Endothelial cell (in vitro differentiated cells): ENCODE measurements around the gene CFAP99. TPM values are rescaled to one million over a fixed set of nuclear protein-coding genes. Genes with fewer than 3 reads are reported as not detected.
A peak's percentile ranks its signal among the peaks of the same experiment; 100 is the strongest.

Experiments used
- DNase-seq: peaks from one replicate; pipeline ENCODE4 v3.0.0; 2021; ENCODE audit warnings: low spot score
- H3K27ac Mint-ChIP-seq: one replicate; pipeline ENCODE4 v1.8.0; 2021; ENCODE audit warnings: mixed read lengths, inconsistent platforms; ENCODE audit not compliant: unreplicated experiment
- H3K27me3 Mint-ChIP-seq: one replicate; pipeline ENCODE4 v1.8.0; 2021; ENCODE audit warnings: mild to moderate bottlenecking, moderate library complexity, mixed read lengths, inconsistent platforms; ENCODE audit not compliant: unreplicated experiment
- H3K36me3 Mint-ChIP-seq: one replicate; pipeline ENCODE4 v1.8.0; 2021; ENCODE audit warnings: mild to moderate bottlenecking, low read depth, mixed read lengths, inconsistent platforms; ENCODE audit not compliant: unreplicated experiment
- H3K4me1 Mint-ChIP-seq: one replicate; pipeline ENCODE4 v1.8.0; 2021; ENCODE audit warnings: mild to moderate bottlenecking, mixed read lengths, inconsistent platforms; ENCODE audit not compliant: unreplicated experiment
- H3K4me3 Mint-ChIP-seq: one replicate; pipeline ENCODE4 v1.8.0; 2021; ENCODE audit warnings: mild to moderate bottlenecking, mixed read lengths, inconsistent platforms; ENCODE audit not compliant: unreplicated experiment
- H3K9me3 Mint-ChIP-seq: one replicate; pipeline ENCODE4 v1.8.0; 2021; ENCODE audit warnings: mixed read lengths, inconsistent platforms; ENCODE audit not compliant: unreplicated experiment
- total RNA-seq: library from RNA; stranded (reverse); fragmentation: NEBNext Ultra II Directional; extraction: Animal tissue kit (Norgen Biotek cat#: 25700); gene quantifications from one replicate; pipeline ENCODE4 v1.2.1, GENCODE V29; 2021; ENCODE audit not compliant: unreplicated experiment
- TF ChIP-seq, protein P1 (sequence below): fragments of 200-600 bp; sonication (generic); IDR thresholded peaks from one replicate; pipeline ENCODE4 v1.5.0; 2021; ENCODE audit warnings: antibody characterized with exemption; ENCODE audit not compliant: unreplicated experiment

CFAP99 gene
- total RNA-seq, 1 donor from 2014 or later = not detected

DNA sequence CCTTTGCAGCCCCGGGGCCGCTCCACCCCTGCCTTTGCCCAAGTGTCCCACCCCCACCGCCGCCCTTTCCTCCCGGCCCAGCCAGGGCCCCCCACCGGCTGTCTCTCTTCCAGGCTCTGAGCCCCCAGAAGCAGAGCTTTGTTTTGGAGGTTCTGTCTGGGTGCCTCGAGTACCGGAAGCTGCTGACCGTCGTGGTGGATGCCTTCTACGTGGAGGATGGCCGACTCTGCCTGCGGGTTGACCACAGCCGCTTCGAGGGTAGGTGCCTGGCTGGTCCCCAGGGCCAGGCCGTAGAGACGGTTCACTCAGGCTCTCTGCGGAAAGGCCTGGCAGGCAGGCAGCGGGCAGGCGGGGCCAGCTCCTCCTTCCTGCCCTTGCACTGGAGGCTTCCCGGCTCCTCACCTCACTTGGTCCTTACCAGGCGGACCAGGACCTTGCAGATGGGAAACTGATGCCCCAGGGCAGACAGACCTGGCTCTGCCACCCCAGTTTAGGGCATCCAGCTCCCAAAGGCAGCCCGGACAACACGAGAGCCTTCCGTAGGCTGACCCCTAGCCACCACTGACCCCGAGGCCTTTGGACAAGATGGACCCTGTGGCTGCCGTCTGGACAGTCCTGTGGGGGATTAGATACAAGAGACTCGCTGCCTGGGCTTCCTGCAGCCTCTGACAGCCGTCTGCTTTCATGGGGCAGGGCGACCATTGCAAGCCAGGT lies 18.2 kb downstream of the CFAP99 start:
- Mint-ChIP-seq H3K9me3 (no peaks in the 10 kb centered on the region), H3K27me3 (peaks cover 3% of the 10 kb centered on the region)
- TF ChIP-seq, protein P1, sequence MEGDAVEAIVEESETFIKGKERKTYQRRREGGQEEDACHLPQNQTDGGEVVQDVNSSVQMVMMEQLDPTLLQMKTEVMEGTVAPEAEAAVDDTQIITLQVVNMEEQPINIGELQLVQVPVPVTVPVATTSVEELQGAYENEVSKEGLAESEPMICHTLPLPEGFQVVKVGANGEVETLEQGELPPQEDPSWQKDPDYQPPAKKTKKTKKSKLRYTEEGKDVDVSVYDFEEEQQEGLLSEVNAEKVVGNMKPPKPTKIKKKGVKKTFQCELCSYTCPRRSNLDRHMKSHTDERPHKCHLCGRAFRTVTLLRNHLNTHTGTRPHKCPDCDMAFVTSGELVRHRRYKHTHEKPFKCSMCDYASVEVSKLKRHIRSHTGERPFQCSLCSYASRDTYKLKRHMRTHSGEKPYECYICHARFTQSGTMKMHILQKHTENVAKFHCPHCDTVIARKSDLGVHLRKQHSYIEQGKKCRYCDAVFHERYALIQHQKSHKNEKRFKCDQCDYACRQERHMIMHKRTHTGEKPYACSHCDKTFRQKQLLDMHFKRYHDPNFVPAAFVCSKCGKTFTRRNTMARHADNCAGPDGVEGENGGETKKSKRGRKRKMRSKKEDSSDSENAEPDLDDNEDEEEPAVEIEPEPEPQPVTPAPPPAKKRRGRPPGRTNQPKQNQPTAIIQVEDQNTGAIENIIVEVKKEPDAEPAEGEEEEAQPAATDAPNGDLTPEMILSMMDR = no peak

DNA sequence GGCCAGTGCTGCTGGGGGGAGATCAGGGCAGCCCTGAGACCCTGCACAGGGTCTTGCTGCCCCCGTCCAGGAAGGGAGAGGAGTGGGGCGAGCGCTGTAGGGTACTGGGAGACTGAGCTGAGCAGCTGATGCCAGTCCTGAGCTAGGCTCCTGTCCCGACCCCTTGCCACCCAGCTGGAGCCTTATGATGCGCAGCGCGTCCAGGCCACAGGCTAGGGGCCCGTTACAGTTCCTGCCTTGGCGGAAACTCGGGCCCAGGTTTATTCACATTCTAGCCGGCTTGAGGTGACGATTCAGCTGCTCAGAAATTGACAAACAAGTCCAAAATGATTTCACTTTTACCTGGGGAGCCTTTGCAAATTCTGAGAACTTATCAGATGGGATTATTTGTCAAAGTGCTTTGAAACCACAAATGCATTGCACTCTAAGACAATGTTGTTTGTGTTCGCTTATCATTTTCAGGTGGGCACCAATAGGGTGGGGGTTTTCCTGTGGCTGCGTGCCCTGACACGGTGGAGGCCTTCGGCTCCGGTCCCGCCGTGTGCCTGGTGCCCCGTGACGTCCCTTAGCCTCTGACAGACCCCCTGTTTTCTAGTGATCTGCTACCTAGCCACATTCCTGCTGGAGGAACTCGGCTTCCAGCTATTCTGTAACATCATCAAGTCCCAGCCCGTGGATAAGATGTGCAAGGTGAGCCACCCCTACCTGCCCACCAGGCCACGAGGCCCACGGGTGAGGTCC lies 18.9 kb downstream of the CFAP99 start:
- H3K4me3 Mint-ChIP-seq = no peak overlapping the region
- no peaks in the 10 kb centered on the region for H3K9me3 Mint-ChIP-seq
- H3K4me1 Mint-ChIP-seq = no peaks in the 10 kb centered on the region
- peaks cover 3% of the 10 kb centered on the region for H3K27me3 Mint-ChIP-seq
- no peaks in the 10 kb centered on the region for H3K36me3 Mint-ChIP-seq
- H3K27ac Mint-ChIP-seq = no peak overlapping the region
- DNase-seq = no peak
- TF ChIP-seq, protein P1 = no peak

More for the DNA sequence above, 18.2 kb downstream of the CFAP99 start:
- no peak for DNase-seq
- no peak overlapping the region for H3K4me3 Mint-ChIP-seq
- H3K27ac Mint-ChIP-seq = no peak overlapping the region
- H3K4me1 Mint-ChIP-seq = no peaks in the 10 kb centered on the region
- H3K36me3 Mint-ChIP-seq = no peaks in the 10 kb centered on the region

DNA sequence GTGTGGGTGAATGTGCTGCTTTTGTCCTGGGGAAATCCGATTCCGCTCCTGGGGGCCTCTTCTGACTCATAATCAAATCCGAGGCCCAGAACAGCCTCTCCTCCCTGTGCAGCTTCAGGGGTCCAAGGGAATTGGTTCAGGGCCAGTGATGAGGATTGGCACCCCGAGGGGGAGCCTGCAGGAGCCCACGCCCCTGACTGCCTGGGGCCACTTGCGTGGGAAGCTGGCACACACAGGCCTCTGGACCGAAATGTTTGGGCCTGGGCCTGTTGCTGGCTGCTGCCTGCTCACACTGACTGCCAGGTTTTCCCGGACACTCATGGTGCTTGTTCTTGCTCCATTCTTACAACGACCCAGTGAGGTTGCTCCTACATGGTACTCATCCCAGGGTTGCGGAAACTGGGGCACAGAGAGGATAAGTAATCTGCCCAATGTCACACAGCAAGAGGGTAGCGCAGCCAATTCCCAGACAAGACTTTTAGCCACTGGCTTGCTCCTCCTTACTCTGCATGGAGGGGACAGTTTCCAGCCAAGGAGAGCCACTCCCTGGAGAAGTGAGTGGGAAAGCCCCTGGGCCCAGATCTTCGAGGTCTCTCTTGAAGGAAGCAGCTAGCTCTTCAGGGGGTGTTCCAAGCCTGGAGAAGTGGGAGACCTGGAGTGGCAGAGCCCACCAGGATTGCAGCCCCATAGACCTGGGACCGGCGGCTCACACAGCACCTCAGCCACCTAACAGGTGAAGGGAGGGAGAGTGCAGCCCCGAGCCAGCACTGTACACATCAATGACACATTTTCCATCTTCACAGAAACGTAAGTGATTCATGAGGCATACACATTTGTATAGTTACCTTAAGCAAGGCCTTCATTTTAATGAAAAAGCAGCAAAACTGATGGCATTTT lies 20.3 kb downstream of the CFAP99 start:
- DNase-seq = no peak
- H3K4me3 Mint-ChIP-seq = no peak overlapping the region
- TF ChIP-seq, protein P1 = no peak
- H3K4me1 Mint-ChIP-seq = no peaks in the 10 kb centered on the region
- H3K9me3 Mint-ChIP-seq = no peaks in the 10 kb centered on the region
- no peak overlapping the region for H3K27ac Mint-ChIP-seq
- no peaks in the 10 kb centered on the region for H3K27me3 Mint-ChIP-seq
- H3K36me3 Mint-ChIP-seq = no peaks in the 10 kb centered on the region

DNA sequence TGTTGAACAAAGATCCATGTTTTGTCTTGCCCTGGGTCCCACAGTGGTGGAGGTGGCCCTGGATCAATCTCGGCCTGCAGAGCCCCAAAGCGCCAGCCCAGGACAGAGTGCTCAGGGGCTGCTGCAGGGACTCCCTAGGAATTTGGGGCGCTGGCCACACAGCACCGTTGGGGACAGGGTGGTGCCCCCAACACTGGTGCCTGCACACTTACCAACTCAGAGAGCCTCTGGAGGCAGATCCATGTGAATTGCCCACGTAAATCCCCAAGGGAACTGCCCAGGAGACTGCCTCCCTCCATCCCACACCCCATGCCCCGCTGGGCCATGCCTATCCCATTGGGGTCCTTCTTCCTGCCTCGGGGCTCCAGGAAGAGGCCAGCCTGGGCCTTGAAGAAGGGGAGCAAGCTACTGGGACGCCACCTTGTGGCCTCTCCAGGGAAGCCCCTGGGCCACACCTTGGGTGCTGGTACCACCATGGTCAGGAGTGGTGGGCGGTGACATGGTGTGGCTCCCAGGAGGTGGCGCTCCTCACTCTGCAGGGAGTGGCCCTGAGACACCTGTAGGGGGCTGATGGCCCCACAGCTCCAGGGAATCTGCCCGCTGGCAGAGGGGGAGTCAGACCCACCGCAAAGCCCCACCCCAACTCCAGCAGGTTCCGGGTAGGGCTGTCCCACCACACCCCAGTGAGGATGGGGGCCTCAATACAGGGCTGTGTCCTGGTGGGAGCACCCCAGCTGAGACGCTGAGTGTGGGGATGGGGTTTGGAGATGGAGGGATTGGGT lies 22.8 kb downstream of the CFAP99 start:
- peak; percentile 76 for DNase-seq
- Mint-ChIP-seq H3K9me3 (no peaks in the 10 kb centered on the region), H3K27ac (no peak overlapping the region), H3K36me3 (no peaks in the 10 kb centered on the region), H3K27me3 (no peaks in the 10 kb centered on the region), H3K4me3 (no peak overlapping the region), H3K4me1 (no peaks in the 10 kb centered on the region)
- TF ChIP-seq, protein P1 = peak; percentile 63
